CD4-positive, alpha-beta T cell (primary cell): ENCODE results near the gene TTC28. TPM values are rescaled to one million over a fixed set of nuclear protein-coding genes. Genes with fewer than 3 reads are reported as not detected.
"Not testable (repeated sequence)": the region's sequence is repeated elsewhere in the genome, so short reads cannot be mapped to it uniquely, and the experiment has no call there.

ENCODE experiments used
- ATAC-seq: fragments of 200-7000 bp; cut with Tn5 transposase; one replicate; pipeline ENCODE4 v1.10.0; 2022; ENCODE audit warnings: mild to moderate bottlenecking; ENCODE audit not compliant: poor library complexity
- CTCF ChIA-PET: fragments of 350-600 bp; sonication (Branson Sonifier 250); formaldehyde crosslinking; loops from one replicate; lab custom pipeline; 2021; ENCODE audit warnings: antibody characterized with exemption, inconsistent platforms; lab: Charles Lee
- POLR2A ChIA-PET: fragments of 350-600 bp; sonication (Branson Sonifier 250); formaldehyde crosslinking; loops from one replicate; lab custom pipeline; 2021; ENCODE audit warnings: antibody characterized with exemption, inconsistent platforms; lab: Charles Lee
- DNase-seq, 14 experiments: peaks; one replicate each; pipeline ENCODE4 v3.0.0-alpha.2; 2013 to 2020; ENCODE audit warnings: mixed read lengths in 2 of 14
- H3K27ac ChIP-seq, 2 donors: one replicate each; pipeline versions ENCODE4 v1.5.1 to v1.7.0; 2013; ENCODE audit warnings: low read length in 2 of 2, low read depth in 1 of 2, mild to moderate bottlenecking in 1 of 2
- H3K27me3 ChIP-seq, 2 experiments: 1 replicate in 1 of 2; 2 replicates in 1 of 2; pipeline versions ENCODE4 v1.6.1 to v1.7.0; 2013; ENCODE audit warnings: low read length in 2 of 2, control low read depth in 1 of 2, mild to moderate bottlenecking in 1 of 2, moderate library complexity in 1 of 2; ENCODE audit not compliant: insufficient read depth in 2 of 2, control insufficient read depth in 1 of 2
- H3K36me3 ChIP-seq: one replicate; pipeline ENCODE4 v1.6.1; 2013; ENCODE audit warnings: low read length, control low read depth; ENCODE audit not compliant: insufficient read depth
- H3K4me1 ChIP-seq: one replicate; pipeline ENCODE4 v1.6.1; 2013; ENCODE audit warnings: low read length, control low read depth; ENCODE audit not compliant: insufficient read depth
- H3K4me3 ChIP-seq: one replicate; pipeline ENCODE4 v1.5.1; 2013; ENCODE audit warnings: mild to moderate bottlenecking, low read length, moderate library complexity
- H3K9me3 ChIP-seq, 2 experiments: 1 replicate in 1 of 2; 2 replicates in 1 of 2; pipeline versions ENCODE4 v1.6.1 to v1.7.0; 2013; ENCODE audit warnings: low read length in 2 of 2, mild to moderate bottlenecking in 2 of 2, control low read depth in 1 of 2, moderate library complexity in 1 of 2; ENCODE audit not compliant: control insufficient read depth in 1 of 2, insufficient read depth in 1 of 2
- H3K27ac Mint-ChIP-seq: one replicate; pipeline ENCODE4 v1.8.0; 2020; ENCODE audit warnings: mixed read lengths
- H3K27me3 Mint-ChIP-seq: one replicate; pipeline ENCODE4 v1.8.0; 2021; ENCODE audit warnings: mixed read lengths
- H3K36me3 Mint-ChIP-seq: one replicate; pipeline ENCODE4 v1.8.0; 2021; ENCODE audit warnings: low read depth, mixed read lengths
- H3K4me1 Mint-ChIP-seq: one replicate; pipeline ENCODE4 v1.8.0; 2021; ENCODE audit warnings: low read depth, mixed read lengths
- H3K4me3 Mint-ChIP-seq: one replicate; pipeline ENCODE4 v1.8.0; 2020; ENCODE audit warnings: mild to moderate bottlenecking, mixed read lengths
- H3K9me3 Mint-ChIP-seq: one replicate; pipeline ENCODE4 v1.8.0; 2020; ENCODE audit warnings: mixed read lengths
- CTCF ChIP-seq: fragments of 200-600 bp; IDR thresholded peaks from one replicate; pipeline ENCODE4 v1.8.0; 2022; ENCODE audit warnings: antibody characterized with exemption, mild to moderate bottlenecking
- intact Hi-C, 2 experiments: fragments of 100-400 bp; cut with DNase I in 1 of 2; cut with micrococcal nuclease in 1 of 2; formaldehyde crosslinking; loops; one replicate each; pipeline versions ENCODE4 v1.15.1 to v1.9.0; 2023 to 2025; cut with DNase I, micrococcal nuclease
- total RNA-seq, 174 experiments: library from RNA in 2 of 174; stranded (reverse) in 2 of 174; gene quantifications; one replicate each; pipeline ENCODE4 v1.2.3 and lab custom pipeline; 2021 to 2026

The TTC28 gene
- total RNA-seq, 2 experiments from 2014 or later, result 4.6 to 5.7 TPM

- no peaks in the 10 kb centered on the region for H3K27me3 Mint-ChIP-seq
- DNase-seq, result no peak
- intact Hi-C loops, result no loop called here
Measured at GRCh38 chr22:28217277-28217676, 462.4 kb downstream of the TTC28 start.

GRCh38 chr22:28214750-28215149 is 464.9 kb downstream of the TTC28 start:
- H3K27me3 Mint-ChIP-seq, H3K4me1 Mint-ChIP-seq, POLR2A ChIA-PET, H3K27ac ChIP-seq, CTCF ChIA-PET, H3K9me3 ChIP-seq, H3K9me3 Mint-ChIP-seq, H3K36me3 Mint-ChIP-seq, H3K4me1 ChIP-seq, H3K4me3 ChIP-seq, H3K4me3 Mint-ChIP-seq, ATAC-seq, H3K27ac Mint-ChIP-seq, intact Hi-C loops, H3K27me3 ChIP-seq, H3K36me3 ChIP-seq, DNase-seq: not testable (repeated sequence)

More at GRCh38 chr22:28217277-28217676, 462.4 kb downstream of the TTC28 start:
- no peaks in the 10 kb centered on the region for H3K4me1 Mint-ChIP-seq
- ATAC-seq, result no peak
- H3K27ac Mint-ChIP-seq, result no peak overlapping the region
- Histone ChIP-seq H3K4me1 (no peaks in the 10 kb centered on the region), H3K27me3 (no peaks in the 10 kb centered on the region), H3K36me3 (no peaks in the 10 kb centered on the region), H3K27ac (no peak overlapping the region), H3K9me3 (no peaks in the 10 kb centered on the region), H3K4me3 (no peak overlapping the region)
- no peak for TF ChIP-seq CTCF
- no peak overlapping the region for H3K4me3 Mint-ChIP-seq
- CTCF ChIA-PET, result no interaction called here
- POLR2A ChIA-PET, result no interaction called here
- no peaks in the 10 kb centered on the region for H3K36me3 Mint-ChIP-seq
- no peaks in the 10 kb centered on the region for H3K9me3 Mint-ChIP-seq

- H3K4me3 ChIP-seq, CTCF ChIA-PET, H3K36me3 ChIP-seq, POLR2A ChIA-PET, H3K4me1 ChIP-seq, H3K9me3 ChIP-seq, H3K27ac Mint-ChIP-seq, H3K9me3 Mint-ChIP-seq, H3K4me1 Mint-ChIP-seq, H3K27me3 Mint-ChIP-seq, intact Hi-C loops, H3K27me3 ChIP-seq, DNase-seq, H3K36me3 Mint-ChIP-seq, H3K4me3 Mint-ChIP-seq, H3K27ac ChIP-seq, ATAC-seq: not testable (repeated sequence)
Measured at GRCh38 chr22:28209457-28209856, 470.2 kb downstream of the TTC28 start.

- no peaks in the 10 kb centered on the region for H3K27me3 Mint-ChIP-seq
- H3K36me3 Mint-ChIP-seq, result peaks cover 6% of the 10 kb centered on the region
- no peak for ATAC-seq
Measured at GRCh38 chr22:28208787-28209186, 470.9 kb downstream of the TTC28 start.

More at GRCh38 chr22:28208787-28209186, 470.9 kb downstream of the TTC28 start:
- TF ChIP-seq CTCF, result no peak
- H3K9me3 ChIP-seq, result no peaks in the 10 kb centered on the region
- intact Hi-C loops, result no loop called here
- Mint-ChIP-seq H3K27ac (no peak overlapping the region), H3K9me3 (peaks cover 4% of the 10 kb centered on the region), H3K4me1 (no peaks in the 10 kb centered on the region), H3K4me3 (no peak overlapping the region)
- no peaks in the 10 kb centered on the region for H3K27me3 ChIP-seq
- no peak overlapping the region for H3K27ac ChIP-seq
- CTCF ChIA-PET, result no interaction called here
- no peak for DNase-seq
- H3K36me3 ChIP-seq, result no peaks in the 10 kb centered on the region
- H3K4me3 ChIP-seq, result no peak overlapping the region
- POLR2A ChIA-PET, result no interaction called here
- no peaks in the 10 kb centered on the region for H3K4me1 ChIP-seq
